ENCODE measurements around the gene DDX10. TPM values are rescaled to one million over a fixed set of nuclear protein-coding genes. Genes with fewer than 3 reads are reported as not detected.
"Not testable (repeated sequence)": the region's sequence is repeated elsewhere in the genome, so short reads cannot be mapped to it uniquely, and the experiment has no call there.

Gene DDX10
- total RNA-seq, 1 donor from 2014 or later = 67.4 TPM

DNA sequence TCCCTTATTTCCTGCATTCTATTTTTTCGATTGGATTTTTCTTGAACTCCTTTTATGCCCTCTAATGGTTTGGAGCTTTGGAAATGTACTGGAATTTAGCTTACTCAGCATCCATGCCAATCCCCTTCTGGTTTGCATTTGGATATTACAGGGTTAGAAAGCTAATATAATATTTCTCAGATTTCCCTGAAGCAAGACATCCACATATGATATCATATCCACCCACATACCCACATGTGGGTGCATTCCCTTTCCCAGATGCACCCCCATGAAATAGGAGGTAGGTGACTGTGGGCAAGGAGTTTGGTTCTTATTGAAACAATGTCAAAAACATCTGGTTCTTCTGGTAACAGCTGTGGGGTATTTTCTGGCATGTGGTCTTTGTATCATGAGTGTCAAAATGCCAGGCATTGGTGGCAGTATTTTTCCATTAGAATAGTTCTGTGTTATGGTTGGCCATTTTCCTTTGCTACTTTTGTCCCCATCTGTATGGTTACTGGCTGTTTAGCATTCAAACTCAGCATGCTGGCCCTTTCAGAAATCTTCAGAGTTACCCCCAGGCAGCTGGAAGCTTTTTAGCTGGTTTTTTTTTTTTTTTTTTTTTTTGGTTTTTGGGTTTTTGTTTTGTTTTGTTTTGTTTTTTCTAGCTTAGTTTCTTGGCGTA lies 32.7 kb upstream of the DDX10 start:
- no peaks in the 10 kb centered on the region for H3K27me3 ChIP-seq (ENCODE audit: control insufficient read depth, insufficient read depth, low read length)
- TF ChIP-seq, protein P1, sequence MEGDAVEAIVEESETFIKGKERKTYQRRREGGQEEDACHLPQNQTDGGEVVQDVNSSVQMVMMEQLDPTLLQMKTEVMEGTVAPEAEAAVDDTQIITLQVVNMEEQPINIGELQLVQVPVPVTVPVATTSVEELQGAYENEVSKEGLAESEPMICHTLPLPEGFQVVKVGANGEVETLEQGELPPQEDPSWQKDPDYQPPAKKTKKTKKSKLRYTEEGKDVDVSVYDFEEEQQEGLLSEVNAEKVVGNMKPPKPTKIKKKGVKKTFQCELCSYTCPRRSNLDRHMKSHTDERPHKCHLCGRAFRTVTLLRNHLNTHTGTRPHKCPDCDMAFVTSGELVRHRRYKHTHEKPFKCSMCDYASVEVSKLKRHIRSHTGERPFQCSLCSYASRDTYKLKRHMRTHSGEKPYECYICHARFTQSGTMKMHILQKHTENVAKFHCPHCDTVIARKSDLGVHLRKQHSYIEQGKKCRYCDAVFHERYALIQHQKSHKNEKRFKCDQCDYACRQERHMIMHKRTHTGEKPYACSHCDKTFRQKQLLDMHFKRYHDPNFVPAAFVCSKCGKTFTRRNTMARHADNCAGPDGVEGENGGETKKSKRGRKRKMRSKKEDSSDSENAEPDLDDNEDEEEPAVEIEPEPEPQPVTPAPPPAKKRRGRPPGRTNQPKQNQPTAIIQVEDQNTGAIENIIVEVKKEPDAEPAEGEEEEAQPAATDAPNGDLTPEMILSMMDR (IDR thresholded peaks at IDR 0.05; ENCODE audit: insufficient read depth, low read length, severe bottlenecking) = no peak
- H3K36me3 ChIP-seq (ENCODE audit: control insufficient read depth, insufficient read depth, low read length) = no peaks in the 10 kb centered on the region
- no peak overlapping the region for H3K4me3 ChIP-seq (ENCODE audit: low read depth, low read length)
- DNase-seq (ENCODE audit: low read depth) (no peak), FAIRE-seq (no peak)

DNA sequence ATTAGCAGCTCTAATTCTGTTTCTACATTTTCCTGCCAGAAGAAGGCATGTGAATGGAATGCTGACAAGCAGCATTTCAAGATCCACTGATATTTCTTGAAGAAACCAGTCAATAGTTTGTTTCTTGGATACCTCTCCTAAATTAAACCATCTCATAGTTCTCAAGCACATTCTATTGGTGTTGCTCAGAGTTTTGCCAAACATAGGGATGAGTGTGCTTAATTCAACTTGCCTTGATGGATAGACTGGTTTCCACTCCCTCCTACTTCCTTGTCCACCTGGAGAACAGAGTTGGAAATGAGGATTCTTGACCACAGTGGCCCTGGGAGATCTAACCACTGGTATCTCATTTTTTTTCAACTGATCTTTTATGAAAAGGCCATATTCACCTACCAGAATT lies 29.8 kb upstream of the DDX10 start:
- TF ChIP-seq, protein P1 (IDR thresholded peaks at IDR 0.05; ENCODE audit: insufficient read depth, low read length, severe bottlenecking) = no peak
- FAIRE-seq = no peak
- Histone ChIP-seq H3K36me3 (ENCODE audit: control insufficient read depth, insufficient read depth, low read length) (no peaks in the 10 kb centered on the region), H3K27me3 (ENCODE audit: control insufficient read depth, insufficient read depth, low read length) (no peaks in the 10 kb centered on the region), H3K4me3 (ENCODE audit: low read depth, low read length) (no peak overlapping the region)
- peak; percentile 83 for DNase-seq (ENCODE audit: low read depth)

DNA sequence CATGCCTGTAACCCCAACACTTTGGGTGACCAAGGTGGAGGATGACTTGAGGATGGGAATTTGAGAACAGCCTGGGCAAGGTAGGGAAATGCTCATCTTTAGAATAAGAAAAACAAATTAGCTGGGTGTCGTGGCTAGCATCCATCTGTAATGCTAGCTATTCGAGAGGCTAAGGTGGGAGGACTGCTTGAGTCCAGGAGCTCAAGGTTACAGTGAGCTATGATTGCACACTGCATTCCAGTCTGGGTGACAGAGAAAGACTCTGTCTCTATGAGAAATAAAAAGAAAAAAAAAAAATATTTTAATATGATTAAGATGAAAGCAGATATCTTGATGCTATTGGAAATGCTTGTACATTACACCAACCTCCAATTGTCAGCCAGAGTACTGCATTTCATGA lies 28.6 kb upstream of the DDX10 start:
- FAIRE-seq (no peak), DNase-seq (ENCODE audit: low read depth) (no peak)

DNA sequence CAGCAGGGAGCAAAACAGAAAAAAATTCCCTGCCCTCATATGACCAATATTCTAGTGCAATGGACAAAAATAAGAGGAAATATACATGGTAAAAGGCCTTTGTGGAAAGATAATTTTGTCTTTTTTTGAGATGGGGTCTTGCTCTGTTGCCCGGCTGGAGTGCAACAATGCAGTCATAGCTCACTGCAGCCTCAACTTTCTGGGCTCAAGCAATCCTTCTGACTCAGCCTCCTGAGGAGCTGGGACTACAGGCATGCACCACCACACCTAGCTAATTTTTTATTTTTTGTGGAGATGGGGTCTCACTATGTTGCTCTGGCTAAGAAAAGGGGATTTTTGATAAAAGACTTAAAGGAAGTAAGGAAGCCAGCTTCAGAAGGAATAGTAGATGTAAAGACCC lies 25.7 kb upstream of the DDX10 start:
- DNase-seq (ENCODE audit: low read depth) (no peak), FAIRE-seq (no peak)
- Histone ChIP-seq H3K36me3 (ENCODE audit: control insufficient read depth, insufficient read depth, low read length) (no peaks in the 10 kb centered on the region), H3K27me3 (ENCODE audit: control insufficient read depth, insufficient read depth, low read length) (no peaks in the 10 kb centered on the region), H3K4me3 (ENCODE audit: low read depth, low read length) (no peak overlapping the region)
- TF ChIP-seq, protein P1 (IDR thresholded peaks at IDR 0.05; ENCODE audit: insufficient read depth, low read length, severe bottlenecking) = no peak

More for the DNA sequence above, 28.6 kb upstream of the DDX10 start:
- no peak overlapping the region for H3K4me3 ChIP-seq (ENCODE audit: low read depth, low read length)
- TF ChIP-seq, protein P1 (IDR thresholded peaks at IDR 0.05; ENCODE audit: insufficient read depth, low read length, severe bottlenecking) = no peak
- no peaks in the 10 kb centered on the region for H3K36me3 ChIP-seq (ENCODE audit: control insufficient read depth, insufficient read depth, low read length)
- H3K27me3 ChIP-seq (ENCODE audit: control insufficient read depth, insufficient read depth, low read length) = no peaks in the 10 kb centered on the region

DNA sequence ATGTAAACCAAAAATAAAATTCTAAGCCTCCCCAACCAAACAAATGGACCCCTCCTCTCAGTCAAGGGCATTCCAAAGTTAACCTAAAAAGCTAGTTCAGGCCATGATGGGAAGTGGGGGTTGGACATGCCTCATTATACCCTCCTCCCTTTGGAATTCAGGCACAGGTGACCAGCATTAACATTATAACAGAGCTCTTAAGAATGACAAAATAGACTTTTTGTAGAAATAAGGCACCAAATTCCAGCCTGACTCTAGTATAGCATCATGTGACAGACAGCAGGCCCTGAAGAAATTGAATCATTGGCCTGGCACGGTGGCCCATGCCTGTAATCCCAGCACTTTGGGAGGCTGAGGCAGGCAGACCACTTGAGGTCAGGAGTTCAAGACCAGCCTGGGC lies 23.1 kb upstream of the DDX10 start:
- H3K27me3 ChIP-seq (ENCODE audit: control insufficient read depth, insufficient read depth, low read length); H3K36me3 ChIP-seq (ENCODE audit: control insufficient read depth, insufficient read depth, low read length); DNase-seq (ENCODE audit: low read depth); H3K4me3 ChIP-seq (ENCODE audit: low read depth, low read length); FAIRE-seq: not testable (repeated sequence)

DNA sequence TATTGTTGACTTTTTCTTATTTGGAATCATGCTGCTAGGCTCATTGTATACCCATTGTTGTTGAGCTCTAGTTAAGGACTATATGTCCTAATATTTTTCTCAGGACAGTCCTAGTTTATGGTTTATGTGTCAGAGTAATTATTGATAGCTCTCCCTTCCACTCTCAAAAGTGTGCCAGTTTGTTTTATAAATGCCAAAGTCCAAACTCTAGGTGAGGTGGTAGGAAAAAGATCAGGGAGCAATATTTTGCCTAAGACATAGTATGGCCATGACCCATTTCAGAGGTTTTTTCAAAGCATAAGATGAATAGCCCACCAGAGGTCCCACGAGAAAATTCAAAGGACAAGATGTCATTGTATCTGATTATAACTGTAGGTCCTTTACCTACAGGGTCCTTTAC lies 20.9 kb upstream of the DDX10 start:
- Histone ChIP-seq H3K4me3 (ENCODE audit: low read depth, low read length) (no peak overlapping the region), H3K27me3 (ENCODE audit: control insufficient read depth, insufficient read depth, low read length) (no peaks in the 10 kb centered on the region), H3K36me3 (ENCODE audit: control insufficient read depth, insufficient read depth, low read length) (no peaks in the 10 kb centered on the region)
- FAIRE-seq (no peak), DNase-seq (ENCODE audit: low read depth) (no peak)
- TF ChIP-seq, protein P1 (IDR thresholded peaks at IDR 0.05; ENCODE audit: insufficient read depth, low read length, severe bottlenecking) = no peak

All from bronchial epithelial cell (primary cell).